ENCODE data around the gene KCNJ14. TPM values are rescaled to one million over a fixed set of nuclear protein-coding genes. Genes with fewer than 3 reads are reported as not detected.

KCNJ14 gene
- total and polyA plus RNA-seq, 2 of the 8 experiments (the other 6 are each of a cell fraction or from before 2014, with no cell fraction given) = 0.45 to 0.89 TPM

- TF ChIP-seq RAD21 (IDR thresholded peaks at IDR 0.05 in 1 of 2, conservative IDR thresholded peaks at IDR 0.05 in 1 of 2; ENCODE audit: low read depth in 2 of 2, low read length in 2 of 2) (no peak), SIX5 (IDR thresholded peaks at IDR 0.05; ENCODE audit: low read depth, low read length) (peak; percentile 98)
Observed at GRCh38 chr19:48419158-48419920, 36.0 kb upstream of the KCNJ14 start (continued).

Measured in H1 (cell line).